ENCODE measurements around the gene REEP6.

REEP6 gene

DNA sequence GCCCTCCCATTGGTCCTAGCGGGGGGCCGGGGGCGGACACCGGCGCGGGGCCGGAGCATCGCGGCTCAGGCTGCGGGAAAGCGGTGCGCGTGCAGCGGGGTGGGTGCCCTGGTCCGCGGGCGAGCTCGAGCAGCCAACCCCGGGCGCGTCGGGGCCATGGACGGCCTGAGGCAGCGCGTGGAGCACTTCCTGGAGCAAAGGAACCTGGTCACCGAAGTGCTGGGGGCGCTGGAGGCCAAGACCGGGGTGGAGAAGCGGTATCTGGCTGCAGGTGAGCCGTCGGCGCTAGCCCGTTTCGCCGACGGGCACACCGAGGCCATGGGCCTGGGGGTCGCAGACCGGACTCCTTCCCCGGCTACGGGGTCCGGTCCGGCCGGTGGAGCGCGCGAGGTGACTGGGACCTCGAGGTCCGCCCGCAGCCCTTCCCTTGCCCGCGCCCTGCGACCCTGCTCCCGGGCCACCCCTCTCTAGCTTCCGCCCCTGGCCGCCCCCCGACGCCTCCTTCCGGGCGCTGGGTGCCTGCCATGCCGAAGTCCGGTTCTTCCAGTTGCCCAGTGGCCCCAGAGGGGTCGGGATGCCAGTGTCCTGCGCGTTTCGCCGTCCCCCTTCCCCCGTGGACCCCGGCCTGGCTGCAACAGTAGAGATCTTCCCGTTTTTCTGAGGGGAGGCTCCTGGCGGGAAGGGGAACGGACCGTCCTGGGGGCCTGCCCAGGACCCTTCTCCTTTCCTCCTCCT is at the start of gene REEP6:
Gene REEP6 (plus strand): TSS at position 68 of the 735 bp plus-strand sequence. CDS start 89 bp downstream, at position 157.
- no peak for DNase-seq

DNA sequence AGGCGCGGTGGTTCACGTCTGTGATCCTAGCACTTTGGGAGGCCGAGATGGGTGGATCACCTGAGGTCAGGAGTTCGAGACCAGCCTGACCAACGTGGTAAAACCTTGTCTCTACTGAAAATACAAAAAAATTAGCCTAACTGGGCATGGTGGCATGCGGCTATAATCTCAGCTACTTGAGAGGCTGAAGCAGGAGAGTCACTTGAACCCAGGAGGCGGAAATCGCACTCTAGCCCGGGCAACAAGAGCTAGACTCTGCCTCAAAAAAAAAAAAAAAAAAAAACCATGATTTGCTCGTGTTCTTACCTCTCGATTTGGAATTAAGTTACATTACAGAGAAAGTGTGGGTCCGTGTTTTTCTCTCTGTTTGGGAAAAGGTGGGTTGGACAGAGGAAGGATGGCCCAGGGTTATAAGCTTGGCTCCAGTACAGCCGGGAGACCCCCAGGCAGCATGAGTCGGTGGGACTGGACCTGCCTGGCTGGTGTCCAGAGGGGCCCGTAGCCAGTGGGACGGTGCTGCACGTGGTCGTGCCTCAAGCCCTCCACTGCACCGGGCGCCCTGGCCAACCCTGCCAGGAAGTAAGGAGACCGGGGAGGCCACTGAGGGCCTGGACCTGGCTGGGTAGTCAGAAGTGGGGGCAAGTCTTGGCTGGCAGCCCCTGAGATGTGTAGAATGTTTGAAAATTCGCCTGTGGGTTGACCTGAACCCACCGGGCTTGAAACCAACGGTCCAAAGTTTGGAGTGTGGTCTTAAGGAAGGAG is 49.1 kb upstream of the REEP6 start:
- no peak for DNase-seq

DNA sequence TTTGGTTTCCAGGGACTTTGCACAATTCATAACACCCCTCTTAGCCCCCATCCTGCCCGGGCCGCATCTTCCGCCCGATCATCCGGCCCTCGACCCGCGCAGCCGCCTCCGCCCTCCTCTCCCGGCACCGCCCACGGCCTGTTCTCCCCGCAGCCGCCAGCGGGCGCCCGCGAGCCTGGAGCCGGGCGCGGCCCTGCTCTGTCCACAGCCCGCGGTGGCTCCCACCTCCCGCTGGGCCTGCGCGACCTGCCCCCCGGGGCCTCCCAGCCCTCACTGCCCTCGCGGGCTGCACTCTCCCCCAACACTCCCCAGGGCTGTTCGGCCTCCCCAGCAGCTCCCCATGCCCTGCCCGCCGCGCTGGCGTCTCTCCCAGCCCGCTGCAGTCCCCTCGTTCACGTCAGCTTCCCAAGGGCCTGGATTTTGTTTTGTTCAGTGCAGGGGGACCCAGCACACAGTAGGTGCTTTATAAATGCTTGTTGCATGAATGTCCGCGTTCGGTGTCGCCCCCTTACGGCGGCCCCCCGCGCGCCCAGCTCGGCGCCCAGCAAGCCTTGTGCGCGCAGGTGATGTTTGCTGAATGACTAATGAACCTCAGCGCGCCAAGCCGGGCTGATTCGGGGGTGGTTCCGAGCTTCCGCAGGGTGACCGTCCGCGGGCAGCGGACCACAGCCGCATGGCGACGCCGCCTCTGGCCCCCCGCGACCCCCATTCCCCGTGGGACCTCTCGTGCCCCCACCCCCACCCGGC is 45.6 kb upstream of the REEP6 start:
- DNase-seq: peak; percentile 14 to 43

DNA sequence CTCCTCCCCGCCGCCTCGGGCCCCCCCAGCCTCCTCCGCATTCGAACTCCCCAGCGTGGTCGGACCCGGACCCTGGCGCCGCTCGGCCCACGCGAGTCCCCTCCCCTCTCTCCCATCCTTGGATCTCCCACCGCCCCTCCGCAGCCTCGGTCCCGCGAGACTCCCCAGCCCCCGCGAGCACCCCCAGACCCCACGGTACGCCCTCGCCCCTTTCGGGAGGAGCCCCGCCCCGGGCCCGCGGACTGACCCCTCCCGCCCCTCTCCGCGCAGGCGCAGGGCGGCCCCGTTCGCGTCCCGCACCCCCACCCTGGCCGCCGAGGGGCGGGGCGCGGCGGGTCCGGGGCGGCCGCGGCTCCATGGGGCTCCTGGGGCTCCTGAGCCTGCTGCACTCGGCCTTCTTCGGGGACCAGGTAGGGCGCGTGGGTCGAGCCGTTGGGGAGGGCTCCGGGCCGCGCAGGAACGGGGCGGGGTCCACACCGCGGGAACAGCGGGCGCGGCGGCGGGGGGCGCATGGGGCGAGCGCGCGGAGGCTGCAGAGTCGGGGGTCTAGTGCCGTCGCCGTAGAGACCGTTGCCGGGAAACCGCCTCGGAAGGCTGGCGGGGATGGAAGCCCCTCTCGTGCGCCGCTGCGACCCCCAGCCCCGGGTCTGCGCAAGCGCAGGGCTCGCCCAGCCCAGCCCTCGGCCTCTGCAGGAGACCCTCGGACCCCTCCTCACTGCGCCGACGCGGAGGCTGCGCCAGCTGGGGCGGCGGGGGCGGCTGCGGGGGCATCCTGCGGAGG is 44.9 kb upstream of the REEP6 start:
- DNase-seq: peak in 1 of 2 experiments; percentile 34

DNA sequence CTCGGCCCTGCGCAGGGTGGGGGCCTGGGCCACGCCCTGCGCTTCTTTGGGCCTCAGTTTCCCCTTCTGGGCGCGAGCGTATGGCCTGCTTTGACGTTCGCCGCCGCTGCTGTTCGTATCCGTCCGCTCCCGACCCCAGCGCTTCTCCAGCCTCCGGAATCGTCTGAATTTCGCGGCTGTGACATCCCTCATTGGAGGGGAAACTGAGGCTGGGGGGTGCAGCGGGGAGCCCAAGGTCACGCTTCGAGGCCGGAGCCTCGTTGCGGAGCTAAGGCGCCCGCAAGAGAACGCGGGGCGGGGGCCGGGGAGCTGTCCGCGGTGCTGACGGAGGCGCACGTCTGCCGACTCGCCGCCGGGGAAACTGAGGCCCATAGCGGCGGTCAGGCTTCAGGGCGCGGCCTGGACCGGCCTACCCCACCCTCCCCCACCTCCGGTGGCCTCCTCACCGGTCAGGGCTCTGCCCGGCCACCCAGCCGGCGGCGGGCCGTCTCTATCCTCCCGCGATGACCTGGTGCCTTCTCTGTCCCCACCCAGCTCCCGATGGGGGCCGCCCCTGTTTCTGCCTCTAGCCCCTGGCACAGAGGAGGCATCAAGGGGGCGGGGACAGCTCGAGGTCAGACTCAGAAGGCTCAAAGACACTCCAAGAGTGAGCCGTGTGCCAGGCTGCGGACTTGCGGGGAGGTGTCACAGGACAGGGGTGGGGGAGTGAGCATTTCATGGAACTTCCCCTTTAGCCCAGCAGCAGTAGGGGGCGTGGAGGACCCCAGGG is 44.1 kb upstream of the REEP6 start:
- DNase-seq: no peak

DNA sequence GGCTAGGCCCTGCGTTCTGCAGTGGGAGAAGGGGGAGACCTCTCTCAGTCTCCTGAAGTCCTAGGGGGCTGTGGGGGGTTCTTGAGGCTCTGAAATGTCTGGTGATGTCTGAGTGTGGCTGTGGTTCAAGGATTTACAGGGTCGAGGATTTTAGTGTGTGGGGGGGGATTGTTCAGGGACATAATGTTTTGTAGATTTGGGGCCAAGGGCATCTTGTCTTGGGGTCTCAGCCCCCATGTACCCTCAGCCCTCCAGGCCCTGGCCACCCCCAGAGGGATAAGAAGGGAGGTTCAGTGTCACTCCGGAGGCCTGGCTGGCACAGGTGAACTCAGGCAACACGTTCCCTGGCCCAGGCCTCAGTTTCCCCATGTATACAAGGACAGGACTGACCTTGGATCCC is 43.5 kb upstream of the REEP6 start:
- DNase-seq: no peak

DNA sequence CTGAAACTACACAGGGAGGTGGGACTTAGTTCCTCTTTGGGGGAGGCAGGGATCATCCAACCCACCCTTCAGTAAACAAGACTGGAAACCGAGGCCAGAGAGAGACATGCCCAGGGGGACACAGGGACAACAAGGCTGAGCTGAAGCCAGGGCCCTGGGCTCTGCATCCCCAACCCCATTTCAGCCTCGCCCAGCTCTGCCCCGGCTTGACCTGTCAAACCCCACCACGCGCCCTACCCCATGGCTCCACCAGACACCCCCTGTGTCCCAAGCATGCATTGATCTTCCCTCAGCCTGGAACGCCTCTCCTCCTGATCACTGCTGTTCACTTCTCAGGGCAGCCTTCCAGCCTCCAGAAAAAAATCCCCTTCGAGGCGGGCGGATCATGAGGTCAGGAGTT is 43.0 kb upstream of the REEP6 start:
- no peak for DNase-seq

DNA sequence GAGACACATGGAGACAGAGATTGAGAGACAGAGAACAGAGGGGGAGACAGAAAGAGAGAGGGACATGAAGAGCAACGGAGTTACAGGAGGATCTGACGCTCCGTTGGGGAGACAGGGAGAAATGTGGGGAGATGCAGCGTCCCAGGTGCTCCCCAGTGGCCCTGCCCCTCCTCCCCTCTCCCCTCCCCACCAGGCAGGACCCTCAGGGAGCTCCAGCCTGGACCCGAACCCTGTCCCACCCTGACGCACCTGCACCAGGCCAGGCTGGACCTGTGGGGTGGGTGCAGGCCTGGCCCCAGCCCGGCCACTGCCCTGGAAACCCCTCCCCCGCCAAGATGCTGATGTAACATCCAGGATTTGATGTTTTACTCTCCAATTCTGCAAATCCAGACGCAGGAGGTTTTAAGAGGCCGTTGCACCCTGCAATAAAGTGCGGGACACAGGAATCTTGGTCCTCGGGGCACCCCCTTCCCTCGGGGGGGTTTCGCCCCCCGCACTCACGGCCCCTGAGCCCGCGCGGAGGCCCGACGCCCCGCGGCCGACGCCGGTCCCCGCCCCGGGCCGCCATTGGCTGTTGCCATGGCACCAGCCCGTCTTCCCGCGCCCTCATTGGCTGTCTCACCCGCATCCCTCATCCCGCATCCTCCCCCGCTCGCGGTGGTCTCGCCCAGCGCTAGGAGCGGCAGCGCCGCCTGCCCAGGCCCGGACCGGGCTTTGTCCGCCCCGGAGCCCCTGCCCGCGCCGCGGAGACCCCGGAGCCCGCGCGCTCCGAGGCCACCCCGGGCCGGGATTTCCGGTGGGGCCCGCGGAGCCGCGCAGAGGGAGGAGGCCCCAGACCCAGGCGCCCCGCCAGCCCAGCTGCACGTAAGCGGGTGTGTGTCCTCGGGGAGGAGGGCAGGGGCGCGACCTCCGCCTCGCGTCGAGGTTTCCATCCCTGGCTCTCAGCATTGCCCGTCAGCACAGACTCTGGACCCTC is 41.2 kb upstream of the REEP6 start, which contains the start of gene APC2:
Gene APC2 (plus strand): TSS at position 655 of the 976 bp plus-strand sequence. CDS start 2,881 bp downstream, outside the sequence.
- no peak for DNase-seq

DNA sequence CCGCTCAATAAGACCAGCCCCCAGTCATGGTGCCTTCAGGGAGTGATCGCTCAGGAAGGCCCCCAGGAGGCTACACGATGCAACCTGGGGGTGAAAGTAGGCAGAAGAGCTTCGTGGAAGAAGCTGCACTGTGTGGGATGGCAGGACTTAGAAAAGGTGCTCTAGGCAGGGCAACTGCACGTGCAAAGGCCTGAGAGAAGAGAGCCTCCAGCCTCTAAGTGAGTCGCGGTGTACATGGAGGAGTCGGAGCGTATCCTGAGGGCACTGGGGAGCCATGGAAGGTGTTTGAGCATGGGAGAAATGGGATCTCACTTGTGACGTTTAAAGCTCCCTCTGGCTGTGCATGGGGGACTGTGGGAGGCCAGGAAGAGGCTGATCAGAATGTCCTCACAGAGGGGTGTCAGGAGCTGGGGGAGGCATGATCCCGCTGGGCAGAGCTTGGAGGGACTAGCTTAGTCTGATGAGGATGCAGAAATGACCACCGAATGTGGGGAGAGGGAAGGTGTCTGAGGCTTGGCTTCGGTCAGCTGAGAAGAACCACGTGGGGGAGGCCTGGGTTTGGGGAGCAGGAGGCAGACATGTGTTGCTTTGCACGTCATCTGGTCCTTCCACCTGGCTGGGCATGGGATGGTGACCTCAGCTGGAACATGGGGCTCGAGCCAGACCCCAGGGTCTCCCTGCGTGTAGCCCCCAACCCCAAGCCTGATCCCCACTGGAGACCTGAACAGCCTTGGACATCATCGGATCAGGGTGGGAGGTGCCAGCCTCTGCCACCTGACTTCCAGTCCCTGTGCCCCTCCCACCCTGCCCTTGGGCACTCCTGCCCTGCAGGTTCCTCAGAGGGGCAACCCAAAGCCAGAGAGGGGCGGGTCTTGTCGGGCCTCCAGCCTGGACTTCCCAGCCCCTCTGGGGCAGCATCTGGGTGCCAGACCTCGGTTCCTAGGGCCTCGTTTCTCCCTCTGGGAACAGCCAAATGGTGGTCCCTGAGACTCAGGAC is 39.9 kb upstream of the REEP6 start:
- no peak for DNase-seq

DNA sequence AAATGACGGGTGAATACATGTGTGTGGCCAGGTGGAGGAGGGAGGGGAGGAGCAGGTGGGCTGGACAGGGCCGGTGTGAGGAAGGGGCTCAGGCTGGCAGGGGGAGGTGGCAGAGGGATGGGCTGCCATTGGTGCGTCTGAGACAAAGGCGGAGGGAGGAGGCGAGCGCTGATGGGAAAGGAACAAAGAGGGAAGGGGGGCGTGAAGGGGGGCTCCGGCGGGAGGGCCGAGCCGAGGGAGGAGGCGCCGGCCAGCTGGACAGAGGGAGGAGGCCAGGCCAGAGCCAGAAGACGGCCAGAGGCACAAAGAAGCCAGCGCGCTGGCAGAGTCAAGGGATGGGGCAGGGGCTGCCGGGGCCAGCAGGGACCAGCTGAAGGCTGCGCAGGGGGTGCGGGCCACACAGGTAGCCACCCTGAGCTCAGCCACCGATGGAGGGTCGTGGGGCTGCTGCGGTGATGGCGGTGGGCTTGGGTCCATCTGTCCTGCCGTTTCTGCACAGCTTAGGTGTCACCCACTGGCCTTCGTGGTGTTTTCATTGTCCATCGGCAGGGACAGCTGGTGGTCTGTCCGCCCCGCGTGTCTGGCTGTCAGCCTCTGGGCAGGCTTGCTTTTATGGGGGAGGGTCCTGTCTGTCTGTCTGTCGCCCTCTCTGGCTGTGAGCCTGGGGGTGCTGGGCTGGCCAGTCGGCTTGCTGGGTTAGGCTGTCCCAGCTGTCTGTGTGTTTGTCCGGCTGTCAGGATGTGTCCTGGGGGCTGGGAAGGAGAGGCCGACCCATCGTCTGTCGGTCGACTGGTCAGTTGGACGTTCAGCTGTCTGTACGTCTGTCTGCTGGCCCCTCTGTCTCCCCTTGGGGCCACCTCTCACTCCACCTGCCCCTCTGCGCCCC is 38.8 kb upstream of the REEP6 start:
- no peak for DNase-seq

DNA sequence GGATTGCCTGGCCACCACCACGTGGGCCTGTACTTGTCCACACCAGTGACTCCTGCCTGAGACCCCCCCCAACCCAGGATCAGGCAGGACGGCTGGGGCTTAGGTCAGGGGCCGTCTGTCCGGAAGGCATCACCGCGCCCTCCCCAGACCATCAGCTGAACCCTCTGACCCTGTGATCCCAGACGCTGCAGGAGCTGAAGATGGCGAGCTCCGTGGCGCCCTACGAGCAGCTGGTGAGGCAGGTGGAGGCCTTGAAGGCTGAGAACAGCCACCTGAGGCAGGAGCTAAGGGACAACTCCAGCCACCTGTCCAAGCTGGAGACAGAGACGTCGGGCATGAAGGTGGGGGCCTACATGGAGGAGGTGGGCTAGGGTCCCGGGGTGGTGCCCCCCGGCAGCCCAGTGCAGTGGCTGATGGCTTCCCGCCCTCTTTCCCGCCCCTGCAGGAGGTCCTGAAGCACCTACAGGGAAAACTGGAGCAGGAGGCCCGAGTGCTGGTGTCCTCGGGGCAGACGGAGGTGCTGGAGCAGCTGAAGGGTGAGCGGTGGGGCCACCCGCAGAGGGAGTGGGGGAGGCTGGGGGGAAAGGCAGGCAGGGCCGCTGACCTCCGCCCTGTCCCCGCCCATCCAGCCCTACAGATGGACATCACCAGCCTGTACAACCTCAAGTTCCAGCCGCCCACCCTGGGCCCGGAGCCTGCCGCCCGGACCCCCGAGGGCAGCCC is 38.0 kb upstream of the REEP6 start:
- no peak for DNase-seq

DNA sequence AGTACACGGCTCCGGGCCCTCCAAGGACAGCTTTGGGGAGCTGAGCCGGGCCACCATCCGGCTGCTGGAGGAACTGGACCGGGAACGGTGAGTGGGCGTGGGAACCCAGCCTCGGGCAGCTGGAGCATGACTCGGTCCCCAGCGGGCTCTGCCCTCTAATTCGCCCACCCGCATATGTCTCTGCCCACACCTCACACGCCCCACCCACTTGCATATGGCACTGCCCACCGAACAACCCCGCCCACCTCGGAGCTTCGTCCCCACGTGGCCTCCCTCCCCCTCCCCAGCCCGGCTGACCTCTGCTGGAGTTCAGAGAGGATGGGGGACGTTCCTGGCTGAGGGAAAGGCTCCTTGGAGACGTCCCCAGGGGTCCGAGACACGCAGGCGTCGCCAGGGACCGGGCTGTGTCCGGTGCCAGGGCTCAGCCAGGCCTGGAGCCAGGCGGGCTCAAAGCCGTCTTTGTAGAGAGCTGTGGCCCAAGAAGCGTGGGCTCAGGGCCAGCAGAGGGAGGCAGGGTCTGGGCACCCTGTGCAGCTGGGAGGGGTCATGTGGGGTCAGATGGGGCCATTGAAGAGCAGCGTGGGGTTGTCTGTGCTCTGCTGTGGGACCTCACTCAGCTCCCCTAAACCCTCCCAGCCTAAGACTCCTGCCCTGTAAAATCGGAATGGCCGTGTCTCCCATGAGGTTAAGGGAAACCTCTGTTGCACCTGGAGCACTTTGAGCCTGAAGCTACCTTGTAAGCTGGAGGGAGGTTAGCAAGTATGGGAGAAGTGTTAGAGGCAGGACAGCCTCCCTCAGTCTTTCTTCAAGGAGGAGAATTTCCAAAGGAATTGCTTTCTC is 37.2 kb upstream of the REEP6 start:
- no peak for DNase-seq

DNA sequence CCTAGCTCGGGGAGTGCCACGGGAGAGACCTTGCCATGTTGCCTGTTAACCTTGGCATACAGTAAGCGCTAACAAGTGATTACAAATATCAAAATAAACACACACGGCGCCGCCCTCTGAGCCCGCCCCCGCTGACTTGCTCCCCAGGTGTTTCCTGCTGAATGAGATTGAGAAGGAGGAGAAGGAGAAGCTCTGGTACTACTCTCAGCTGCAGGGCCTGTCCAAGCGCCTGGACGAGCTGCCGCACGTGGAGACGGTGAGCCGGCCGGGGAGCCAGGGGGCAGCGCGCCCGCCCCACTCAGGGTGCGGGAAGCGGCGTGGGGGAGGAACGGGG is 36.0 kb upstream of the REEP6 start:
- DNase-seq: no peak

DNA sequence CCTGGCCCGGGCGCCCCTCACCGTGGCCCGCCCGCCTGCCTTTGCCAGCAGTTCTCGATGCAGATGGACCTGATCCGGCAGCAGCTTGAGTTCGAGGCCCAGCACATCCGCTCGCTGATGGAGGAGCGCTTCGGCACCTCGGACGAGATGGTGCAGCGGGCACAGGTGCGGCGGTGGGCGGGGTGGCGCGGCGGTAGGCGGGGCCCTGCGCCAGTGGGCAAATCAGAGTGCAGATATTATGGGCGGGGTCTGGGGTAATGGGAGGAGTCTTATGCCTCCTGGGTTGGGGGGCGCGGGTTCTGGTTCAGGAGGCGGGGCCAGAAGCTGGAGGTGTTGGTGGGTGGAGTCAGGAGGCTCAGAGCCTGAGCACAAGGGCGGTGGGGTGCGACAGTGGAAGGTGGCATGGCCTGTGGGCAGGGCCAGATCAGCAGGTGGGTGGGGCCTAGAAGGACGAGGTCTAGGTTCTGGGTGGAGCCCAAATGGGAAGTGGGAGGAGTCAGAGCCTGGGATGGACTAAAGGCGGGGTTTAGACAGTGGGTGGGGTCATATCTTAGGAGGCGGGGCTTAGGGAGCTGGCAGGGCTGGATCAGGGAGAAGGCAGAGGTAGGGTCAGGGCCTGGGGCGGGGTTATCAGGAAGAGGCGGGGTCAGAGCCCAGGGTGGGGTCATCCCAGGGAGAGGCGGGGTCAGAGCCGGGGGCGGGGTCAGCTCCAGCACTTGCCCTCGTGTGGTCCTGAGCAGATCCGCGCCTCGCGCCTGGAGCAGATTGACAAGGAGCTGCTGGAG is 35.5 kb upstream of the REEP6 start:
- peak; percentile 96 to 97 for DNase-seq

DNA sequence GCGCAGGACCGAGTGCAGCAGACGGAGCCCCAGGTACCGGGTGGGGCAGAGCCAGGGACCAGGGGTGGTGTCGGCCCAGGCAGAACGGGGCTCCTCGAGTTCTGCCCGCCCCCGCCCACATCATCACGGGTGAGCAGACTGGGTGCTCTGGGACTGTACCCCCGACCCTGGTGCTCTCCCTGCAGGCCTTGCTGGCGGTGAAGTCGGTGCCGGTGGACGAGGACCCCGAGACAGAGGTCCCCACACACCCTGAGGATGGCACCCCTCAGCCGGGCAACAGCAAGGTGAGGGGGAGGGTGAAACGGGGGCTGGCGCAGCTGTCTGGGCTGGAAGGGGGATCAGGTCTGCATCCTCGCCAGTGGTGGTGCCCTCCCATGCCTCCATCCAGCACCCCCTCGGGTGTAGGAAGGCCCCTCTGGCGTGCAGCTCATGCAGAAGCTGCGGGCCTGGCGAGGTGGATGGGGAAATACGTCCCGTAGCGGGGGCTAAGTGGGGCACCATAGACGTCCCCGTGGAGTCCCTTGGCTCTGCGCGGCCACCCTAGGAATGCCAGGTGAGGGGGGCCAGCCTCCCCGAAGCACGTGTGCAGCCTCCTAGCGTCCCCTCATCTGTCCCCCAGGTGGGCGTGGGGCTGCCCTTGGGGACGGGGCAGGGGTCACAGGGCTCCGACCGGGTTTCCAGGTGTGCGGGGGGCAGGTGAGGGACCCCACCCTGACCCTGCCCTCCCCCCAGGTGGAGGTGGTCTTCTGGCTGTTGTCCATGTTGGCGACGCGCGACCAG is 34.7 kb upstream of the REEP6 start:
- no peak for DNase-seq

All from NCI-H187 (cell line).